B cell (primary cell): Measurements from ENCODE around the gene CCPG1. TPM values are rescaled to one million over a fixed set of nuclear protein-coding genes. Genes with fewer than 3 reads are reported as not detected.

Experiments used
- ATAC-seq: fragments of 200-7000 bp; cut with Tn5 transposase; one replicate; pipeline ENCODE4 v1.10.0; 2021; ENCODE audit warnings: low read depth, mild to moderate bottlenecking, moderate number of reproducible peaks, moderate library complexity
- CTCF ChIA-PET: fragments of 350-600 bp; sonication (Branson Sonifier 250); formaldehyde crosslinking; loops from one replicate; lab custom pipeline; 2021; ENCODE audit warnings: antibody characterized with exemption, inconsistent platforms; lab: Charles Lee
- POLR2A ChIA-PET: fragments of 350-600 bp; sonication (Branson Sonifier 250); formaldehyde crosslinking; loops from one replicate; lab custom pipeline; 2021; ENCODE audit warnings: antibody characterized with exemption; lab: Charles Lee
- DNase-seq: peaks from one replicate; pipeline ENCODE4 v3.0.0; 2013
- H2AFZ ChIP-seq: 2 replicates; pipeline ENCODE4 v1.6.1; 2012; ENCODE audit warnings: mild to moderate bottlenecking, low read depth, low read length; ENCODE audit not compliant: insufficient read depth, poor library complexity, severe bottlenecking
- H3K27ac ChIP-seq, 2 donors: 1 replicate in 1 of 2; 2 replicates in 1 of 2; pipeline ENCODE4 v1.5.1; 2012 to 2013; ENCODE audit warnings: low read length in 2 of 2, mild to moderate bottlenecking in 2 of 2, moderate library complexity in 1 of 2
- H3K27me3 ChIP-seq, 4 experiments: fragments of 200-600 bp in 1 of 4; sonication (generic) in 1 of 4; replicated peaks in 1 of 4; 1 replicate in 2 of 4; 2 replicates in 2 of 4; pipeline versions ENCODE4 v1.6.1 to v1.7.0; 2013 to 2016; ENCODE audit warnings: low read length in 3 of 4, mild to moderate bottlenecking in 2 of 4, mixed read lengths in 1 of 4, moderate library complexity in 1 of 4; ENCODE audit not compliant: insufficient read depth in 4 of 4, control insufficient read depth in 3 of 4; ENCODE audit errors: control extremely low read depth in 1 of 4
- H3K36me3 ChIP-seq, 2 experiments: replicated peaks in 1 of 2; 1 replicate in 1 of 2; 2 replicates in 1 of 2; pipeline versions ENCODE4 v1.6.1 to v1.7.1; 2013; ENCODE audit warnings: low read length in 1 of 2; ENCODE audit not compliant: insufficient read depth in 2 of 2, control insufficient read depth in 1 of 2; ENCODE audit errors: control extremely low read depth in 1 of 2, extremely low read depth in 1 of 2
- H3K4me1 ChIP-seq, 2 donors: fragments of 200-600 bp in 1 of 2; sonication (generic) in 1 of 2; 1 replicate in 1 of 2; 2 replicates in 1 of 2; pipeline versions ENCODE4 v1.5.1 to v1.6.1; 2013 to 2017; ENCODE audit warnings: low read length in 2 of 2; ENCODE audit not compliant: control insufficient read depth in 2 of 2, insufficient read depth in 2 of 2
- H3K4me2 ChIP-seq: replicated peaks from 2 replicates; pipeline ENCODE3; 2012; ENCODE audit warnings: mild to moderate bottlenecking, low read depth, low read length; ENCODE audit not compliant: poor library complexity, severe bottlenecking
- H3K4me3 ChIP-seq, 5 experiments: fragments of 200-600 bp in 1 of 5; sonication (generic) in 1 of 5; 1 replicate in 3 of 5; 2 replicates in 2 of 5; pipeline versions ENCODE4 v1.5.1 to v1.7.0; 2011 to 2016; ENCODE audit warnings: low read length in 4 of 5, mild to moderate bottlenecking in 4 of 5, low read depth in 2 of 5, control low read depth in 1 of 5, moderate library complexity in 1 of 5; ENCODE audit not compliant: insufficient read depth in 1 of 5; ENCODE audit errors: control extremely low read depth in 1 of 5, extremely low read depth in 1 of 5
- H3K79me2 ChIP-seq: fragments of 200-600 bp; sonication (generic); one replicate; pipeline ENCODE4 v1.6.0; 2016; ENCODE audit warnings: low read length; ENCODE audit not compliant: control insufficient read depth, insufficient read depth
- H3K9ac ChIP-seq: fragments of 200-600 bp; sonication (generic); 2 replicates; pipeline ENCODE4 v1.6.1; 2017; ENCODE audit warnings: mild to moderate bottlenecking, low read length, moderate library complexity
- H3K9me3 ChIP-seq, 3 donors: one replicate each; pipeline versions ENCODE4 v1.6.1 to v1.7.1; 2013; ENCODE audit warnings: low read length in 2 of 3; ENCODE audit not compliant: control insufficient read depth in 2 of 3, insufficient read depth in 1 of 3; ENCODE audit errors: control extremely low read depth in 1 of 3
- H4K20me1 ChIP-seq: 2 replicates; pipeline ENCODE4 v1.6.0; 2012; ENCODE audit warnings: mild to moderate bottlenecking, low read length; ENCODE audit not compliant: insufficient read depth, control insufficient read depth, poor library complexity, severe bottlenecking
- H3K27ac Mint-ChIP-seq: one replicate; pipeline ENCODE4 v1.8.0; 2021; ENCODE audit warnings: mixed read lengths
- H3K27me3 Mint-ChIP-seq: one replicate; pipeline ENCODE4 v1.8.0; 2021; ENCODE audit warnings: mixed read lengths
- H3K4me1 Mint-ChIP-seq: one replicate; pipeline ENCODE4 v1.8.0; 2021; ENCODE audit warnings: mixed read lengths
- H3K4me3 Mint-ChIP-seq: one replicate; pipeline ENCODE4 v1.8.0; 2021; ENCODE audit warnings: mixed read lengths
- H3K9me3 Mint-ChIP-seq: one replicate; pipeline ENCODE4 v1.8.0; 2022; ENCODE audit warnings: mixed read lengths; ENCODE audit not compliant: insufficient read depth
- EZH2 ChIP-seq: IDR thresholded peaks from 2 replicates; pipeline ENCODE4 v1.6.1; 2012; ENCODE audit warnings: borderline replicate concordance, low read depth, mild to moderate bottlenecking, moderate library complexity, low read length; ENCODE audit not compliant: insufficient read depth, poor library complexity, severe bottlenecking
- WGBS: methylation state at CpG from one replicate; pipeline ENCODE4 v1.1.5; 2013; ENCODE audit warnings: missing lambda C conversion rate; ENCODE audit not compliant: insufficient coverage; 5-methylcytosine and 5-hydroxymethylcytosine counted together
- intact Hi-C: fragments of 100-400 bp; cut with micrococcal nuclease; formaldehyde crosslinking; loops from one replicate; pipeline ENCODE4 v1.10.0; 2022
- polyA plus RNA-seq: library from polyadenylated mRNA; depleted of rRNA; stranded (reverse); fragments of >200 nt; gene quantifications from 2 replicates; pipeline ENCODE4 v1.2.3, GENCODE V29; 2012
- total RNA-seq, 2 donors: library from RNA; stranded (reverse); fragments of 120-200 nt in 1 of 2; gene quantifications; 1 replicate in 1 of 2; 2 replicates in 1 of 2; pipeline versions ENCODE4 v1.2.3 to v1.2.4, GENCODE V29; 2013 to 2022
- TF ChIP-seq, protein P1 (sequence below): fragments of 200-600 bp; IDR thresholded peaks from one replicate; pipeline ENCODE4 v1.8.0; 2022; ENCODE audit warnings: antibody characterized with exemption, mild to moderate bottlenecking

The CCPG1 gene
- total and polyA plus RNA-seq, 2 donors (not counting 1 experiment from before 2014, with no cell fraction given) = 3.5 to 32.1 TPM

DNA sequence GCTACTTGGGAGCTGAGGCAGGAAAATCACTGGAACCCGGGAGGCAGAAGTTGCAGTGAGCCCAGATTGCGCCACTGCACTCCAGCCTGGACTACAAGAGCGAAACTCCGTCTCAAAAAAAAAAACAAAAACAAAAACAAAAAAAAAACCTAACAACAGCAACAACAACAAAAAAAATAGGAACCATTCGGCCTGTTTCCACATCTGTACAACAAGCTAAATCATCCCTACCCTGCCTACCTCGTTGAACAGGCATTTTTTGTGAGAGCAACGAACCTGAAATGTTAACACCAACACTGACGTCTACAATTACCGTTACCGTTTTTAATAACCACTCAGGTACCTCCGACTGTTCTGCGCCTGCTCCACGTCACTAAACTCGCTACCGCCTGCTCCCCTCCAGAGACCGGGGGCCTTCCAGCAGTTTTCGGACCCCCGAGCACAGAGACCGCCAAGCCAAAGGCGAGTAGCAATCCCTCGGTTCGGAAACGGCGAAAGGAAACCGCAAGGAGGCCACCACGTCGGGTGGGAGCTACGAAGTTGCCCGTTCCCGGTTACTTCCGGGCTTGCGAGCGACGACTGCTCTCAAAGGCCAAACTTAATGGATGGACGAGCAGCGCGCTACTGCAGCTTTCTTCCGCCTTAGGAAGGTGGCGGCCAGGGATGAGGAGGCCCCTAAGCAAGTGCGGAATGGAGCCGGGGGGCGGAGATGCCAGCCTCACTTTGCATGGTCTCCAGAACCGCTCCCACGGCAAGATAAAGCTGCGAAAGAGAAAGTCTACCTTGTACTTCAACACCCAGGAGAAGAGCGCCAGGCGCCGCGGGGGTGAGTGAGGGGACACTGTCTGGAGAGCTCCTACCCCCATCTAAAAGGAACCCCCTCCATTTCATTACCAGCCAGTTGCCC, 89.3 kb downstream of the CCPG1 start, which contains the start of the genes PIGB and PIGBOS1:
TSS of gene PIGB (plus strand) at position 635 of the 907 bp plus-strand sequence. CDS start at position 664, 29 bp downstream.
TSS of gene PIGBOS1 (minus strand) at position 536 of the 907 bp plus-strand sequence. CDS start 1,331 bp downstream, outside the sequence.
- H3K9ac ChIP-seq = peak within 1 kb of the TSS; percentile 91
- ChIA-PET POLR2A (interaction anchor here (0.6 to 1.8 kb wide), 10 partner anchors 8 to 179 kb away, joined by 3 to 12 read pairs (median 3); partner anchors contain the start of genes CCPG1, PIERCE2 and RSL24D1), CTCF (interaction anchor here (0.7 to 2.2 kb wide), 11 partner anchors 25 to 121 kb away, joined by 3 to 14 read pairs (median 4); partner anchors contain the start of genes CCPG1 and PIERCE2)
- H4K20me1 ChIP-seq = no peaks in the 10 kb centered on the region
- H3K27ac ChIP-seq = peak within 1 kb of the TSS; percentile 96 to 98
- peak within 1 kb of the TSS; percentile 100 for H3K4me3 Mint-ChIP-seq
- H3K79me2 ChIP-seq = peaks cover 63% of the 10 kb centered on the region
- no peaks in the 10 kb centered on the region for H3K9me3 Mint-ChIP-seq
- H3K4me3 ChIP-seq = peak within 1 kb of the TSS; percentile 81 to 96 (median 89)
- DNase-seq (peak; percentile 96), ATAC-seq (peak; percentile 84)
- peak within 1 kb of the TSS; percentile 81 for H3K4me2 ChIP-seq
- intact Hi-C loops = loop anchor here (1.0 kb wide), 3 partner anchors 29 to 123 kb away; partner anchors contain the start of genes CCPG1, PIERCE2 and RSL24D1
- H3K4me1 Mint-ChIP-seq = peaks cover 62% of the 10 kb centered on the region
- H3K36me3 ChIP-seq = no peaks in the 10 kb centered on the region
- TF ChIP-seq, protein P1, sequence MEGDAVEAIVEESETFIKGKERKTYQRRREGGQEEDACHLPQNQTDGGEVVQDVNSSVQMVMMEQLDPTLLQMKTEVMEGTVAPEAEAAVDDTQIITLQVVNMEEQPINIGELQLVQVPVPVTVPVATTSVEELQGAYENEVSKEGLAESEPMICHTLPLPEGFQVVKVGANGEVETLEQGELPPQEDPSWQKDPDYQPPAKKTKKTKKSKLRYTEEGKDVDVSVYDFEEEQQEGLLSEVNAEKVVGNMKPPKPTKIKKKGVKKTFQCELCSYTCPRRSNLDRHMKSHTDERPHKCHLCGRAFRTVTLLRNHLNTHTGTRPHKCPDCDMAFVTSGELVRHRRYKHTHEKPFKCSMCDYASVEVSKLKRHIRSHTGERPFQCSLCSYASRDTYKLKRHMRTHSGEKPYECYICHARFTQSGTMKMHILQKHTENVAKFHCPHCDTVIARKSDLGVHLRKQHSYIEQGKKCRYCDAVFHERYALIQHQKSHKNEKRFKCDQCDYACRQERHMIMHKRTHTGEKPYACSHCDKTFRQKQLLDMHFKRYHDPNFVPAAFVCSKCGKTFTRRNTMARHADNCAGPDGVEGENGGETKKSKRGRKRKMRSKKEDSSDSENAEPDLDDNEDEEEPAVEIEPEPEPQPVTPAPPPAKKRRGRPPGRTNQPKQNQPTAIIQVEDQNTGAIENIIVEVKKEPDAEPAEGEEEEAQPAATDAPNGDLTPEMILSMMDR = no peak
- TF ChIP-seq EZH2 = no peak
- H3K27me3 ChIP-seq = no peaks in the 10 kb centered on the region
- under 1% methylated on average over 45 of the region's 49 CpGs for WGBS
- H3K27ac Mint-ChIP-seq = peak within 1 kb of the TSS; percentile 100
- no peaks in the 10 kb centered on the region for H3K27me3 Mint-ChIP-seq
- peaks cover 28 to 40% of the 10 kb centered on the region in 2 donors for H3K4me1 ChIP-seq
- H2AFZ ChIP-seq = peak within 1 kb of the TSS; percentile 73
- H3K9me3 ChIP-seq = no peaks in the 10 kb centered on the region

Other genes with a start within 250 kb of the CCPG1 start
- gene RSL24D1, start 211.4 kb downstream of the CCPG1 start, total RNA-seq = 69.0 and 80.7 TPM in 2 replicates
- gene RSL24D1, start 211.4 kb downstream of the CCPG1 start, polyA plus RNA-seq = 25.2 and 77.7 TPM in 2 replicates
- 18.1 and 19.0 TPM in 2 replicates for gene RAB27A, start 118.5 kb downstream of the CCPG1 start, total RNA-seq
- gene RAB27A, start 118.5 kb downstream of the CCPG1 start, polyA plus RNA-seq = 7.2 and 14.4 TPM in 2 replicates
- gene PIGBOS1, start 89.2 kb downstream of the CCPG1 start, total RNA-seq = 14.6 and 16.4 TPM in 2 replicates
- gene PIGBOS1, start 89.2 kb downstream of the CCPG1 start, polyA plus RNA-seq = 15.4 and 26.0 TPM in 2 replicates
- gene PIGB, start 89.1 kb downstream of the CCPG1 start, total RNA-seq = 39.2 and 41.7 TPM in 2 replicates
- gene PIGB, start 89.1 kb downstream of the CCPG1 start, polyA plus RNA-seq = 21.1 and 28.8 TPM in 2 replicates
- gene PIERCE2, start 136 bp upstream of the CCPG1 start, total RNA-seq = 1.2 and 1.8 TPM in 2 replicates
- gene PIERCE2, start 136 bp upstream of the CCPG1 start, polyA plus RNA-seq = 0.23 and 1.1 TPM in 2 replicates
- 0.63 and 0.99 TPM in 2 replicates for gene DNAAF4, start 99.9 kb upstream of the CCPG1 start, total RNA-seq
- gene DNAAF4, start 99.9 kb upstream of the CCPG1 start, polyA plus RNA-seq = 0.22 TPM in 2 replicates
- gene PYGO1, start 180.0 kb upstream of the CCPG1 start, total RNA-seq = 0.02 TPM in 1 of 2 replicates, not detected in the other
- not detected in 2 replicates for gene PYGO1, start 180.0 kb upstream of the CCPG1 start, polyA plus RNA-seq